HCT116 (cell line): ENCODE data around the gene PPP2CA. TPM values are rescaled to one million over a fixed set of nuclear protein-coding genes. Genes with fewer than 3 reads are reported as not detected.
"Not testable (repeated sequence)": the region's sequence is repeated elsewhere in the genome, so short reads cannot be mapped to it uniquely, and the experiment has no call there.

ENCODE experiments used
- ATAC-seq: fragments of 200-7000 bp; cut with Tn5 transposase; 2 replicates; pipeline ENCODE4 v1.9.1; 2020; ENCODE audit warnings: mild to moderate bottlenecking, moderate library complexity
- BruUV-seq: library from RNA; stranded (reverse); fragments of 400-500 nt; replicated peaks from 2 replicates; lab custom pipeline; 2021; lab: Mats Ljungman, UMichigan
- CTCF ChIA-PET: fragments of 300-600 bp; sonication (Branson Sonifier 250); formaldehyde crosslinking; loops from one replicate; lab custom pipeline; 2021; ENCODE audit warnings: antibody characterized with exemption; lab: Charles Lee
- POLR2A ChIA-PET: fragments of 300-600, 350-600 bp; sonication (Branson Sonifier 250); formaldehyde crosslinking; loops from one replicate; lab custom pipeline; 2021; ENCODE audit warnings: antibody characterized with exemption; lab: Charles Lee
- RAD21 ChIA-PET, 2 experiments: fragments of 300-600 bp; sonication (Branson Sonifier 250); formaldehyde crosslinking; loops; one replicate each; lab custom pipeline; 2023; ENCODE audit warnings: low total read pairs in 2 of 2; ENCODE audit not compliant: uncharacterized antibody in 2 of 2, unreplicated experiment in 2 of 2, low non-redundant PET in 1 of 2; lab: Charles Lee
- DNase-seq: peaks from one replicate; pipeline ENCODE4 v3.0.0-alpha.2; 2010; ENCODE audit warnings: low read depth, low spot score
- H2AFZ ChIP-seq: fragments of 200-600 bp; shearing (Covaris generic), sonication (generic); 2 replicates; pipeline ENCODE4 v1.6.1; 2017; ENCODE audit warnings: low read depth, mixed run types, mixed read lengths, antibody characterized with exemption, low read length; ENCODE audit not compliant: poor library complexity, severe bottlenecking
- H3K27ac ChIP-seq: 2 replicates; pipeline ENCODE4 v1.5.1; 2012; ENCODE audit warnings: low read depth, low read length
- H3K27me3 ChIP-seq: fragments of 200-600 bp; sonication (generic); 2 replicates; pipeline ENCODE4 v1.6.1; 2016; ENCODE audit warnings: mixed run types, low read length, mixed read lengths; ENCODE audit not compliant: insufficient read depth
- H3K36me3 ChIP-seq, 2 experiments: fragments of 200-500 bp in 1 of 2; fragments of 200-600 bp in 1 of 2; sonication (Bioruptor generic) in 1 of 2; sonication (generic) in 1 of 2; 2 replicates each; pipeline versions ENCODE4 v1.5.1 to v1.6.1; 2014 to 2016; ENCODE audit warnings: low read length in 2 of 2, inconsistent platforms in 1 of 2, mixed read lengths in 1 of 2, mixed run types in 1 of 2; ENCODE audit not compliant: insufficient read depth in 2 of 2, control insufficient read depth in 1 of 2
- H3K4me1 ChIP-seq, 2 experiments: fragments of 200-600 bp in 1 of 2; sonication (generic) in 1 of 2; 2 replicates each; pipeline versions ENCODE4 v1.5.1 to v1.6.1; 2012 to 2017; ENCODE audit warnings: low read length in 2 of 2, inconsistent platforms in 1 of 2, mild to moderate bottlenecking in 1 of 2, mixed read lengths in 1 of 2, mixed run types in 1 of 2, moderate library complexity in 1 of 2; ENCODE audit not compliant: insufficient read depth in 2 of 2, control insufficient read depth in 1 of 2
- H3K4me2 ChIP-seq: fragments of 200-600 bp; sonication (generic); 2 replicates; pipeline ENCODE4 v1.6.1; 2017; ENCODE audit warnings: mixed run types, low read length, mixed read lengths
- H3K4me3 ChIP-seq, 2 experiments: fragments of 200-600 bp in 1 of 2; sonication (generic) in 1 of 2; replicated peaks in 1 of 2; 2 replicates each; pipeline ENCODE4 v1.5.1; 2011 to 2016; ENCODE audit warnings: low read length in 2 of 2, control low read depth in 1 of 2, low read depth in 1 of 2, mild to moderate bottlenecking in 1 of 2, mixed read lengths in 1 of 2, mixed run types in 1 of 2
- H3K79me2 ChIP-seq: fragments of 200-600 bp; sonication (generic); 2 replicates; pipeline ENCODE4 v1.6.1; 2017; ENCODE audit warnings: mild to moderate bottlenecking, mixed run types, low read length, moderate library complexity, mixed read lengths; ENCODE audit not compliant: insufficient read depth
- H3K9ac ChIP-seq: fragments of 200-600 bp; sonication (generic); 2 replicates; pipeline ENCODE4 v1.6.1; 2016; ENCODE audit warnings: low read length, mixed read lengths
- H3K9me2 ChIP-seq: fragments of 200-600 bp; sonication (generic), shearing (Covaris generic); 2 replicates; pipeline ENCODE4 v1.6.1; 2017; ENCODE audit warnings: mixed run types, mild to moderate bottlenecking, moderate library complexity; ENCODE audit not compliant: insufficient read depth
- H3K9me3 ChIP-seq, 2 experiments: fragments of 200-500 bp in 1 of 2; fragments of 200-600 bp in 1 of 2; sonication (Bioruptor generic) in 1 of 2; sonication (generic) in 1 of 2; 2 replicates each; pipeline ENCODE4 v1.6.1; 2014 to 2017; ENCODE audit warnings: low read length in 2 of 2, mixed read lengths in 2 of 2, inconsistent platforms in 1 of 2, low read depth in 1 of 2, mild to moderate bottlenecking in 1 of 2, mixed run types in 1 of 2, moderate library complexity in 1 of 2; ENCODE audit not compliant: control insufficient read depth in 1 of 2, insufficient read depth in 1 of 2
- H4K20me1 ChIP-seq: fragments of 200-600 bp; sonication (generic), shearing (Covaris generic); 2 replicates; pipeline ENCODE4 v1.6.1; 2017; ENCODE audit warnings: mixed run types, mild to moderate bottlenecking, moderate library complexity; ENCODE audit not compliant: insufficient read depth
- ATF3 ChIP-seq: IDR thresholded peaks from 2 replicates; pipeline ENCODE4 v1.6.1; 2012
- CBX3 ChIP-seq: IDR thresholded peaks from 2 replicates; pipeline ENCODE4 v1.6.1; 2012; ENCODE audit warnings: low read depth
- CEBPB ChIP-seq: IDR thresholded peaks from 2 replicates; pipeline ENCODE4 v1.6.1; 2012; ENCODE audit warnings: low read depth
- CTCF ChIP-seq, 3 experiments: fragments of 200-600 bp in 1 of 3; sonication (generic) in 1 of 3; IDR thresholded peaks in 2 of 3; conservative IDR thresholded peaks in 1 of 3; 2 replicates each; pipeline ENCODE4 v1.5.1; 2012 to 2017; ENCODE audit warnings: low read depth in 2 of 3, low read length in 2 of 3, antibody characterized with exemption in 1 of 3, borderline replicate concordance in 1 of 3, control low read depth in 1 of 3, mild to moderate bottlenecking in 1 of 3, mixed read lengths in 1 of 3, mixed run types in 1 of 3, moderate library complexity in 1 of 3; ENCODE audit not compliant: insufficient read depth in 1 of 3
- ELF1 ChIP-seq: IDR thresholded peaks from 2 replicates; pipeline ENCODE4 v1.6.1; 2012; ENCODE audit warnings: low read depth, borderline replicate concordance
- EZH2phosphoT487 ChIP-seq: fragments of 200-600 bp; IDR thresholded peaks from 2 replicates; pipeline ENCODE4 v1.6.1; 2018; ENCODE audit warnings: antibody characterized with exemption, borderline replicate concordance
- FOSL1 ChIP-seq: IDR thresholded peaks from 2 replicates; pipeline ENCODE4 v1.6.1; 2012; ENCODE audit warnings: low read depth
- JUND ChIP-seq: IDR thresholded peaks from 2 replicates; pipeline ENCODE4 v1.6.1; 2012
- MAX ChIP-seq: IDR thresholded peaks from 2 replicates; pipeline ENCODE4 v1.6.1; 2012
- POLR2A ChIP-seq: IDR thresholded peaks from 2 replicates; pipeline ENCODE4 v1.7.0; 2011; ENCODE audit warnings: borderline replicate concordance; ENCODE audit not compliant: insufficient read depth, insufficient read length; ENCODE audit errors: extremely low read depth
- POLR2AphosphoS5 ChIP-seq: IDR thresholded peaks from 2 replicates; pipeline ENCODE4 v1.6.1; 2011; ENCODE audit warnings: mild to moderate bottlenecking, low read depth, low read length, moderate library complexity
- RAD21 ChIP-seq: IDR thresholded peaks from 2 replicates; pipeline ENCODE4 v1.6.1; 2012; ENCODE audit warnings: low read depth, mild to moderate bottlenecking
- YY1 ChIP-seq: IDR thresholded peaks from 2 replicates; pipeline ENCODE4 v1.6.1; 2011; ENCODE audit warnings: low read length, low read depth, moderate library complexity, mild to moderate bottlenecking; ENCODE audit not compliant: insufficient replicate concordance; ENCODE audit errors: extremely low read depth
- intact Hi-C: fragments of 100-400 bp; cut with micrococcal nuclease; formaldehyde crosslinking; loops from 2 replicates; pipeline ENCODE4 v1.10.0; 2022
- total RNA-seq: library from RNA; stranded (reverse); gene quantifications from one replicate; pipeline ENCODE4 v1.2.1, GENCODE V29; 2021; ENCODE audit not compliant: unreplicated experiment

Gene PPP2CA
- total RNA-seq, 1 experiment from 2014 or later: 167 TPM

- intact Hi-C loops, POLR2A ChIA-PET, CTCF ChIA-PET: not testable (repeated sequence)
Observed at GRCh38 chr5:134262629-134263028, 36.8 kb upstream of the PPP2CA start.

GRCh38 chr5:134258896-134259295 is 33.0 kb upstream of the PPP2CA start:
- DNase-seq: no peak
- no TSS peak for BruUV-seq
- Histone ChIP-seq H3K4me2 (no peak overlapping the region), H3K9ac (no peak overlapping the region), H3K27ac (no peak overlapping the region), H4K20me1 (no peaks in the 10 kb centered on the region), H3K4me3 (no peak overlapping the region), H3K4me1 (no peaks in the 10 kb centered on the region), H3K9me2 (no peaks in the 10 kb centered on the region), H3K27me3 (no peaks in the 10 kb centered on the region), H3K9me3 (no peaks in the 10 kb centered on the region), H3K36me3 (no peaks in the 10 kb centered on the region; a peak in 1 of 4 replicates), H2AFZ (no peak overlapping the region)
- ChIA-PET CTCF (no interaction called here), POLR2A (no interaction called here), RAD21 (no interaction called here)
- ATAC-seq: no peak
- TF ChIP-seq POLR2A: no peak
- TF ChIP-seq CTCF (IDR thresholded peaks at IDR 0.05 in 2 of 3, conservative IDR thresholded peaks at IDR 0.05 in 1 of 3; ENCODE audit: borderline replicate concordance in 1 of 3, insufficient read depth in 1 of 3, low read depth in 2 of 3, low read length in 2 of 3): no peak
- no peak for TF ChIP-seq EZH2phosphoT487
- no peak for TF ChIP-seq JUND
- no peak for TF ChIP-seq ATF3
- no peak for TF ChIP-seq RAD21
- no peak for TF ChIP-seq CEBPB
- TF ChIP-seq ELF1: no peak
- TF ChIP-seq MAX: no peak
- no peak for TF ChIP-seq POLR2AphosphoS5
- no peak for TF ChIP-seq FOSL1
- no peak for TF ChIP-seq YY1
- TF ChIP-seq, all 23 proteins: peak for 0
- intact Hi-C loops: no loop called here
- no peaks in the 10 kb centered on the region for H3K79me2 ChIP-seq

More at GRCh38 chr5:134262629-134263028, 36.8 kb upstream of the PPP2CA start:
- RAD21 ChIA-PET, H4K20me1 ChIP-seq, H3K4me2 ChIP-seq, ATAC-seq, DNase-seq, H3K27ac ChIP-seq, H3K79me2 ChIP-seq, H3K9ac ChIP-seq, H3K9me3 ChIP-seq, H2AFZ ChIP-seq, H3K9me2 ChIP-seq, H3K4me1 ChIP-seq, BruUV-seq, H3K27me3 ChIP-seq, H3K4me3 ChIP-seq, H3K36me3 ChIP-seq: not testable (repeated sequence)
- peak; percentile 68; the same call in 1 of the 2 replicates for TF ChIP-seq CBX3
